Uterus (tissue), 2 donors: ENCODE results near the gene FAM110A.

ENCODE experiments used
- CTCF ChIP-seq, 4 experiments: fragments of 200-600 bp in 2 of 4; fragments of 450-650 bp in 2 of 4; sonication (generic) in 2 of 4; IDR thresholded peaks; one replicate each; pipeline ENCODE4 v1.5.1; 2016 to 2019; ENCODE audit warnings: antibody characterized with exemption in 4 of 4, mild to moderate bottlenecking in 2 of 4, moderate library complexity in 1 of 4
- POLR2A ChIP-seq, 2 donors: fragments of 450-650 bp; IDR thresholded peaks; one replicate each; pipeline ENCODE4 v1.6.1; 2016; ENCODE audit warnings: antibody characterized with exemption in 2 of 2, mild to moderate bottlenecking in 1 of 2, moderate library complexity in 1 of 2

GRCh38 chr20:839626-840025 lies 6.1 kb downstream of the FAM110A start:
- TF ChIP-seq CTCF (IDR thresholded peaks at IDR 0.05) (no peak), POLR2A (IDR thresholded peaks at IDR 0.05) (no peak)
